Kidney epithelial cell (primary cell): Measurements from ENCODE around the gene ERC2. TPM values are rescaled to one million over a fixed set of nuclear protein-coding genes. Genes with fewer than 3 reads are reported as not detected.

Experiments used
- DNase-seq: peaks from one replicate; pipeline ENCODE4 v3.0.0-alpha.2; 2010; ENCODE audit warnings: low read depth
- H3K27me3 ChIP-seq: 2 replicates; pipeline ENCODE4 v1.6.0; 2011; ENCODE audit warnings: low read length; ENCODE audit not compliant: control insufficient read depth, insufficient read depth
- H3K36me3 ChIP-seq: 2 replicates; pipeline ENCODE4 v1.5.1; 2011; ENCODE audit warnings: low read length; ENCODE audit not compliant: control insufficient read depth, insufficient read depth
- H3K4me3 ChIP-seq: 2 replicates; pipeline ENCODE4 v1.5.1; 2011; ENCODE audit warnings: low read depth, mild to moderate bottlenecking, control low read depth, low read length
- total RNA-seq: library from RNA; depleted of rRNA; stranded (reverse); fragments of >200 nt; gene quantifications from 2 replicates; pipeline ENCODE4 v1.2.3, GENCODE V29; 2015
- TF ChIP-seq, protein P1 (sequence below): IDR thresholded peaks from 2 replicates; pipeline ENCODE4 v1.5.1; 2011; ENCODE audit warnings: mild to moderate bottlenecking, moderate library complexity, low read length, control low read depth, inconsistent platforms; ENCODE audit not compliant: insufficient read depth, poor library complexity, severe bottlenecking

ERC2 gene
- total RNA-seq, 1 donor from 2014 or later = 17.0 TPM

- no peaks in the 10 kb centered on the region for H3K36me3 ChIP-seq
- H3K4me3 ChIP-seq = no peak overlapping the region
- no peak for DNase-seq
- H3K27me3 ChIP-seq = peaks cover 6% of the 10 kb centered on the region
- TF ChIP-seq, protein P1, sequence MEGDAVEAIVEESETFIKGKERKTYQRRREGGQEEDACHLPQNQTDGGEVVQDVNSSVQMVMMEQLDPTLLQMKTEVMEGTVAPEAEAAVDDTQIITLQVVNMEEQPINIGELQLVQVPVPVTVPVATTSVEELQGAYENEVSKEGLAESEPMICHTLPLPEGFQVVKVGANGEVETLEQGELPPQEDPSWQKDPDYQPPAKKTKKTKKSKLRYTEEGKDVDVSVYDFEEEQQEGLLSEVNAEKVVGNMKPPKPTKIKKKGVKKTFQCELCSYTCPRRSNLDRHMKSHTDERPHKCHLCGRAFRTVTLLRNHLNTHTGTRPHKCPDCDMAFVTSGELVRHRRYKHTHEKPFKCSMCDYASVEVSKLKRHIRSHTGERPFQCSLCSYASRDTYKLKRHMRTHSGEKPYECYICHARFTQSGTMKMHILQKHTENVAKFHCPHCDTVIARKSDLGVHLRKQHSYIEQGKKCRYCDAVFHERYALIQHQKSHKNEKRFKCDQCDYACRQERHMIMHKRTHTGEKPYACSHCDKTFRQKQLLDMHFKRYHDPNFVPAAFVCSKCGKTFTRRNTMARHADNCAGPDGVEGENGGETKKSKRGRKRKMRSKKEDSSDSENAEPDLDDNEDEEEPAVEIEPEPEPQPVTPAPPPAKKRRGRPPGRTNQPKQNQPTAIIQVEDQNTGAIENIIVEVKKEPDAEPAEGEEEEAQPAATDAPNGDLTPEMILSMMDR = no peak
These were observed 16.3 kb upstream of the ERC2 start for GRCh38 chr3:56484525-56485032.

- H3K27me3 ChIP-seq = peaks cover 6% of the 10 kb centered on the region
- H3K4me3 ChIP-seq = no peak overlapping the region
- DNase-seq = no peak
- H3K36me3 ChIP-seq = no peaks in the 10 kb centered on the region
- TF ChIP-seq, protein P1 = no peak
These were observed 15.9 kb upstream of the ERC2 start for GRCh38 chr3:56484122-56484521.

DNA sequence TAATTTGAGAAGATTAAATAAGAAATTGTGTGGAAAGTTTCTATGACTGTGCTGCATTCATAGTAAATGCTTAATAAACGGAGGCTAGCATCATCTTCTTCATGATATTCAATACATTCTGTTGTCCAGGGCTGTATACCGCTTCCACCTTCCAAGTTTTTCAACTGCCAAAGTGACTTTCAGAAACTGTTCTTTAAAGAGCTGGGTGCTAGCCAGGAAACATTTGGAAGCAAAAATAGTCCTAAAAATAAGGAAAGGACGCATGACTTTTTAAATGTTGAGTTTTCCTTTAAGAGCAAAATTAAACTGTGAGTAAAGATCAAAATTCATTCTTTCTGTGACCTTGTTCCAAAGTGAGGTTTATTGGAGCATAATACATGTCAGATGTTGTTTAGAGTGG is 9.4 kb upstream of the ERC2 start:
- DNase-seq = no peak
- H3K4me3 ChIP-seq = no peak overlapping the region
- TF ChIP-seq, protein P1 = no peak
- H3K27me3 ChIP-seq = peaks cover 4% of the 10 kb centered on the region
- H3K36me3 ChIP-seq = no peaks in the 10 kb centered on the region

- H3K4me3 ChIP-seq = no peak overlapping the region
- TF ChIP-seq, protein P1 = no peak
These were observed 8.5 kb upstream of the ERC2 start for GRCh38 chr3:56476771-56477170.

GRCh38 chr3:56471771-56472170 is 3.5 kb upstream of the ERC2 start:
- Histone ChIP-seq H3K27me3 (peaks cover 2% of the 10 kb centered on the region), H3K4me3 (no peak overlapping the region), H3K36me3 (no peaks in the 10 kb centered on the region)
- no peak for DNase-seq
- TF ChIP-seq, protein P1 = no peak

More at GRCh38 chr3:56476771-56477170, 8.5 kb upstream of the ERC2 start:
- Histone ChIP-seq H3K36me3 (no peaks in the 10 kb centered on the region), H3K27me3 (peaks cover 4% of the 10 kb centered on the region)
- DNase-seq = no peak

- TF ChIP-seq, protein P1 = no peak
- Histone ChIP-seq H3K4me3 (no peak overlapping the region), H3K27me3 (no peaks in the 10 kb centered on the region), H3K36me3 (no peaks in the 10 kb centered on the region)
- no peak for DNase-seq
These were observed 874 bp upstream of the ERC2 start for GRCh38 chr3:56469141-56469540.
